ENCODE data around the gene ASAH2. TPM values are rescaled to one million over a fixed set of nuclear protein-coding genes. Genes with fewer than 3 reads are reported as not detected.

Gene ASAH2
- total RNA-seq, 4 donors from 2014 or later = 0.37 to 1.6 (median 0.49) TPM

- ATAC-seq (ENCODE audit: low FRiP score) = no peak
- no peak for DNase-seq (ENCODE audit: low spot score)
- TF ChIP-seq CTCF (IDR thresholded peaks at IDR 0.05) = no peak
Measured at GRCh38 chr10:50210876-50211275, 40.4 kb downstream of the ASAH2 start.

Other genes starting within 250 kb of the ASAH2 start
- gene WASHC2A, start 183.6 kb downstream of the ASAH2 start, total RNA-seq = 10 to 100 TPM; 23.5 to 38.8 (median 28.7) TPM

All from omental fat pad (tissue), 4 donors.